AG09309 (cell line): ENCODE results near the gene MROH2B.

Experiments used
- DNase-seq: peaks from one replicate; pipeline ENCODE4 v3.0.0-alpha.2; 2010; ENCODE audit warnings: low read depth
- H3K4me3 ChIP-seq: 2 replicates; pipeline ENCODE4 v1.5.1; 2011; ENCODE audit warnings: mild to moderate bottlenecking, low read depth, low read length, moderate library complexity; ENCODE audit not compliant: control insufficient read depth
- CTCF ChIP-seq: IDR thresholded peaks from 2 replicates; pipeline ENCODE4 v1.5.1; 2011; ENCODE audit warnings: mild to moderate bottlenecking, low read depth, low read length, inconsistent platforms; ENCODE audit not compliant: insufficient read depth, control insufficient read depth; ENCODE audit errors: missing control alignments

MROH2B gene

GRCh38 chr5:40988746-40989510, 82.2 kb downstream of the MROH2B start:
- DNase-seq, result no peak
- no peak overlapping the region for H3K4me3 ChIP-seq
- TF ChIP-seq CTCF, result no peak

GRCh38 chr5:40987349-40987748, 83.8 kb downstream of the MROH2B start:
- DNase-seq, result no peak
- no peak overlapping the region for H3K4me3 ChIP-seq
- TF ChIP-seq CTCF, result no peak

DNA sequence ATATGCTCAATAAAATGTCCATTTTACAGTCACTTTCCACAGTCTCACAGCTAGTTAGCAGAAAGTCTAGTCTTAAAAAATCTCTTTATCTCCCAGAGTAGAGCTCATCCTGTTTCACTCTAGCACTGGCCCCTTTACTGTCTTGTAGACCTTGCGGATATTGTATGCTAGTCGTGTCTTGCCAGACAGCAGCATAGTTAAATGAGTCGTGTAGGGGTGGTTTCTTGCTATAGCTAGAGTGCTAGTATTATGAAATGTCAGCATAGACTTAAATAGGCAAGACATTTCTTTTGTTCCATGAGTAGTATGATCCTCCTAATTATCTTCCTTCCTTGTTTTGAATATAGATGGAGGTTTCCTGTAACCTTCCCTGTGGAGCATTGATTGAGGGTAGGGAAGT, 84.5 kb downstream of the MROH2B start:
- no peak overlapping the region for H3K4me3 ChIP-seq
- TF ChIP-seq CTCF, result no peak
- no peak for DNase-seq

- no peak for DNase-seq
- no peak overlapping the region for H3K4me3 ChIP-seq
- TF ChIP-seq CTCF, result no peak
Observed at GRCh38 chr5:40985501-40985900, 85.6 kb downstream of the MROH2B start.

DNA sequence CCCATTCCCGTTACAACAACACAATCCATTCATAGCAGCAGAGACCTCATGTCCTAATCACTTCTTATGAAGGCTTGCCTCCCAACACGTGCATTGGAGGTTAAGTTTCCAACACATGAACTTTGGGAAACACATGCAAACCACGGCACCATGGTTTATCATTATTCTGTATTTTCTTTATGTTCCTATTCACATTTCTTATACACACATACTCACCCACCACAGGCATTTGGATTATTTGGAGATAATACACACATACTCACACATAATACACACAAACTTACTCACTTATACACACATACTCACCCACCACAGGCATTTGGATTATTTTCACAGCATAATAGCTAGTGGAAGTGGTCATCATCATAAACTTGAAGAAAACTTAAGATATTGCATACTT, 86.3 kb downstream of the MROH2B start:
- H3K4me3 ChIP-seq, result no peak overlapping the region
- TF ChIP-seq CTCF, result no peak
- no peak for DNase-seq

DNA sequence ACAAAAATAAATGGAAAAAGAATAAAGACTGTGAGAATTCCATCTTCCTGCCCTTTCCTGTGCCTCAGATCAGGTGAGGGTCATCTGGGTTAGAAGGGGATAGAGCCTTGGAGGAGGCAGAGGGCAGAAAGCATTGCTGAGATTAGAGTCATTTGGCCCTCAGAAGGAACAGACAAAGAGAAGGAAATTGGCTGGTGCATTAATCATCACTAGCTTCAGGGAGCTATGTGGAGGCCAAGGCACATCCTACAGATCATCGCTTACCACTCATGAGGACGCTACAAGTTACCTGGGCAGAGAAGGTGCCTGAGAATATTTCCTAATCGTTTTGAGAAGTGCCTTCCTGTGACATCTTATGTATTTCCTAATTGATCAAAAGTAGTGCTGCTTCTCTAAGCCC, 87.4 kb downstream of the MROH2B start:
- no peak overlapping the region for H3K4me3 ChIP-seq
- no peak for TF ChIP-seq CTCF
- DNase-seq, result no peak
